Breast epithelium (tissue), 4 donors: ENCODE measurements around the gene POLR1B. TPM values are rescaled to one million over a fixed set of nuclear protein-coding genes. Genes with fewer than 3 reads are reported as not detected.
A peak's percentile ranks its signal among the peaks of the same experiment; 100 is the strongest.
"Not testable (repeated sequence)": the region's sequence is repeated elsewhere in the genome, so short reads cannot be mapped to it uniquely, and the experiment has no call there.

Experiments used
- DNase-seq, 2 donors: peaks; one replicate each; pipeline ENCODE4 v3.0.0-alpha.2; 2019; ENCODE audit warnings: low spot score in 2 of 2
- H3K27ac ChIP-seq, 2 donors: fragments of 200-600 bp; sonication (generic) in 1 of 2; one replicate each; pipeline ENCODE4 v1.5.1; 2016 to 2019; ENCODE audit warnings: mild to moderate bottlenecking in 1 of 2
- H3K27me3 ChIP-seq, 2 donors: fragments of 200-600 bp; sonication (generic) in 1 of 2; one replicate each; pipeline versions ENCODE4 v1.5.1 to v1.6.0; 2017 to 2019; ENCODE audit warnings: control low read depth in 1 of 2, mild to moderate bottlenecking in 1 of 2
- H3K36me3 ChIP-seq: fragments of 200-600 bp; one replicate; pipeline ENCODE4 v1.5.1; 2019
- H3K4me1 ChIP-seq, 2 donors: fragments of 200-600 bp; sonication (generic); one replicate each; pipeline ENCODE4 v1.5.1; 2016 to 2019; ENCODE audit warnings: control low read depth in 1 of 2
- H3K4me3 ChIP-seq, 3 donors: fragments of 200-600 bp; sonication (generic); 1 replicate in 2 of 3; 2 replicates in 1 of 3; pipeline ENCODE4 v1.5.1; 2016 to 2019; ENCODE audit warnings: mild to moderate bottlenecking in 3 of 3, moderate library complexity in 2 of 3
- H3K9me3 ChIP-seq, 2 donors: fragments of 200-600 bp; sonication (generic) in 1 of 2; one replicate each; pipeline ENCODE4 v1.5.1; 2016 to 2019; ENCODE audit warnings: control low read depth in 1 of 2
- CTCF ChIP-seq, 3 donors: fragments of 450-650 bp; IDR thresholded peaks; one replicate each; pipeline ENCODE4 v1.5.1; 2016 to 2017; ENCODE audit warnings: antibody characterized with exemption in 3 of 3, mild to moderate bottlenecking in 3 of 3, moderate library complexity in 3 of 3
- POLR2A ChIP-seq: fragments of 450-650 bp; IDR thresholded peaks from one replicate; pipeline ENCODE4 v1.6.1; 2016; ENCODE audit warnings: antibody characterized with exemption, mild to moderate bottlenecking, moderate library complexity
- POLR2AphosphoS5 ChIP-seq, 3 donors: sonication (generic); formaldehyde crosslinking; IDR thresholded peaks; one replicate each; pipeline ENCODE4 v1.6.1; 2017; ENCODE audit warnings: antibody characterized with exemption in 3 of 3
- intact Hi-C: fragments of 100-400 bp; cut with DNase I; formaldehyde crosslinking; loops from one replicate; pipeline ENCODE4 v1.15.1; 2023; ENCODE audit warnings: low total_unique reads
- total RNA-seq, 3 donors: library from RNA; depleted of rRNA; stranded (reverse); fragments of >200 nt; gene quantifications; one replicate each; pipeline ENCODE4 v1.1.0, GENCODE V29; 2016

POLR1B gene
- total RNA-seq = 10 to 100 TPM in 2 of 3 donors, 1 to 10 TPM in 1; 7.8 to 23.7 (median 15.7) TPM

- peak within 1 kb of the TSS; percentile 72 to 90 (median 78) for H3K4me3 ChIP-seq
- no peaks in the 10 kb centered on the region for H3K36me3 ChIP-seq
- H3K4me1 ChIP-seq = peaks cover 0 to 9% of the 10 kb centered on the region in 2 donors
- no peak for TF ChIP-seq POLR2A
- peak; percentile 5 to 69 (median 47) for TF ChIP-seq POLR2AphosphoS5 (IDR thresholded peaks at IDR 0.05)
- H3K9me3 ChIP-seq = no peaks in the 10 kb centered on the region
- intact Hi-C loops = loop anchor here (5.0 kb wide), 1 partner anchor 1365 kb away; no protein-coding TSS in a partner anchor
- H3K27ac ChIP-seq = peak within 1 kb of the TSS; percentile 84 to 92
- DNase-seq = peak; percentile 58 to 79
- no peaks in the 10 kb centered on the region for H3K27me3 ChIP-seq
Observed at GRCh38 chr2:112542123-112542983, at the start of gene POLR1B. POLR1B (plus strand) TSS chr2:112542465; CDS start chr2:112542495, 30 bp downstream.

- Histone ChIP-seq H3K4me3 (no peak overlapping the region), H3K4me1 (no peaks in the 10 kb centered on the region), H3K9me3 (no peaks in the 10 kb centered on the region), H3K27me3 (no peaks in the 10 kb centered on the region), H3K27ac (no peak overlapping the region), H3K36me3 (no peaks in the 10 kb centered on the region)
- DNase-seq = no peak
- TF ChIP-seq POLR2AphosphoS5 (IDR thresholded peaks at IDR 0.05) (no peak), POLR2A (no peak), CTCF (IDR thresholded peaks at IDR 0.05) (no peak)
- intact Hi-C loops = no loop called here
Observed at GRCh38 chr2:112493048-112493447, 49.2 kb upstream of the POLR1B start.

GRCh38 chr2:112493858-112494648, 48.2 kb upstream of the POLR1B start:
- Histone ChIP-seq H3K36me3 (no peaks in the 10 kb centered on the region), H3K9me3 (no peaks in the 10 kb centered on the region), H3K27me3 (no peaks in the 10 kb centered on the region), H3K4me1 (no peaks in the 10 kb centered on the region), H3K27ac (no peak overlapping the region), H3K4me3 (no peak overlapping the region)
- DNase-seq = no peak
- no peak for TF ChIP-seq POLR2AphosphoS5 (IDR thresholded peaks at IDR 0.05)
- no peak for TF ChIP-seq CTCF (IDR thresholded peaks at IDR 0.05)
- no peak for TF ChIP-seq POLR2A
- intact Hi-C loops = no loop called here

- Histone ChIP-seq H3K4me1 (no peaks in the 10 kb centered on the region), H3K27ac (no peak overlapping the region), H3K4me3 (no peak overlapping the region), H3K36me3 (no peaks in the 10 kb centered on the region), H3K9me3 (no peaks in the 10 kb centered on the region), H3K27me3 (no peaks in the 10 kb centered on the region)
- DNase-seq = no peak
- intact Hi-C loops = no loop called here
- TF ChIP-seq POLR2AphosphoS5 (IDR thresholded peaks at IDR 0.05) (no peak), POLR2A (no peak), CTCF (IDR thresholded peaks at IDR 0.05) (no peak)
Observed at GRCh38 chr2:112494828-112495227, 47.4 kb upstream of the POLR1B start.

- H3K27ac ChIP-seq, H3K27me3 ChIP-seq, H3K9me3 ChIP-seq, H3K36me3 ChIP-seq, H3K4me3 ChIP-seq, DNase-seq, H3K4me1 ChIP-seq, intact Hi-C loops: not testable (repeated sequence)
Observed at GRCh38 chr2:112495878-112496277, 46.4 kb upstream of the POLR1B start.

- H3K27ac ChIP-seq, H3K9me3 ChIP-seq, H3K36me3 ChIP-seq, H3K4me3 ChIP-seq, H3K4me1 ChIP-seq, H3K27me3 ChIP-seq, DNase-seq, intact Hi-C loops: not testable (repeated sequence)
Observed at GRCh38 chr2:112500850-112501484, 41.3 kb upstream of the POLR1B start.

- intact Hi-C loops, H3K27ac ChIP-seq, DNase-seq, H3K27me3 ChIP-seq, H3K4me1 ChIP-seq, H3K4me3 ChIP-seq, H3K9me3 ChIP-seq, H3K36me3 ChIP-seq: not testable (repeated sequence)
Observed at GRCh38 chr2:112509239-112509998, 32.8 kb upstream of the POLR1B start.
